C4-2B (cell line): Measurements from ENCODE around the gene NUDT1.

Source experiments
- H3K27ac ChIP-seq: fragments of 450-650 bp; 2 replicates; pipeline ENCODE4 v1.5.1; 2017
- ZFX ChIP-seq: fragments of 450-650 bp; IDR thresholded peaks from 2 replicates; pipeline ENCODE4 v1.6.1; 2017
- TF ChIP-seq, protein P1 (sequence below): fragments of 450-650 bp; conservative IDR thresholded peaks from 2 replicates; pipeline ENCODE4 v1.5.1; 2017; ENCODE audit warnings: mild to moderate bottlenecking

Gene NUDT1

DNA sequence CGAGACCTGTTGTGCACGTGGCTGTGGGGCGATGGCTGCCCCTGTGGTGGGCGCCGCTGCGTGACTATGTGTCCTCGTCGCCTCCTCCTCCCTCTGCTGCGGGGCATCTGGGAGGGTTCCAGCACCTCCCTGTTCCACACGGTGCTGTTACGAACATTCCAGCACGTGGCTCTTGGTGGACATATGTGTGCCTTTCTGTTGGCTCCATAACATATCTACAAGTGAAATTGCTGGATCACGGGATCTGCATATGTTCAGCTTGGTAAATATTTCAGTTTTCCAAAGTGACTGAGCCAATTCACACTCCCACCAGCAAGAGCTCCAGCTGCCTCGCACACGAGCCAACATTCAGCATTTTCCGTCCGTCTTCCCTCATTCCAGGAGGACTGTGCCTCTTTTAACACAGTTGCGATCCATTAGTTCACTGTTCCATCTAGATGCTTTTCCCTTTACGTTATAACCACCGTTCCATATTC lies 47.1 kb downstream of the NUDT1 start:
- no peak for TF ChIP-seq ZFX
- TF ChIP-seq, protein P1, sequence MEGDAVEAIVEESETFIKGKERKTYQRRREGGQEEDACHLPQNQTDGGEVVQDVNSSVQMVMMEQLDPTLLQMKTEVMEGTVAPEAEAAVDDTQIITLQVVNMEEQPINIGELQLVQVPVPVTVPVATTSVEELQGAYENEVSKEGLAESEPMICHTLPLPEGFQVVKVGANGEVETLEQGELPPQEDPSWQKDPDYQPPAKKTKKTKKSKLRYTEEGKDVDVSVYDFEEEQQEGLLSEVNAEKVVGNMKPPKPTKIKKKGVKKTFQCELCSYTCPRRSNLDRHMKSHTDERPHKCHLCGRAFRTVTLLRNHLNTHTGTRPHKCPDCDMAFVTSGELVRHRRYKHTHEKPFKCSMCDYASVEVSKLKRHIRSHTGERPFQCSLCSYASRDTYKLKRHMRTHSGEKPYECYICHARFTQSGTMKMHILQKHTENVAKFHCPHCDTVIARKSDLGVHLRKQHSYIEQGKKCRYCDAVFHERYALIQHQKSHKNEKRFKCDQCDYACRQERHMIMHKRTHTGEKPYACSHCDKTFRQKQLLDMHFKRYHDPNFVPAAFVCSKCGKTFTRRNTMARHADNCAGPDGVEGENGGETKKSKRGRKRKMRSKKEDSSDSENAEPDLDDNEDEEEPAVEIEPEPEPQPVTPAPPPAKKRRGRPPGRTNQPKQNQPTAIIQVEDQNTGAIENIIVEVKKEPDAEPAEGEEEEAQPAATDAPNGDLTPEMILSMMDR, result no peak
- no peak overlapping the region for H3K27ac ChIP-seq

DNA sequence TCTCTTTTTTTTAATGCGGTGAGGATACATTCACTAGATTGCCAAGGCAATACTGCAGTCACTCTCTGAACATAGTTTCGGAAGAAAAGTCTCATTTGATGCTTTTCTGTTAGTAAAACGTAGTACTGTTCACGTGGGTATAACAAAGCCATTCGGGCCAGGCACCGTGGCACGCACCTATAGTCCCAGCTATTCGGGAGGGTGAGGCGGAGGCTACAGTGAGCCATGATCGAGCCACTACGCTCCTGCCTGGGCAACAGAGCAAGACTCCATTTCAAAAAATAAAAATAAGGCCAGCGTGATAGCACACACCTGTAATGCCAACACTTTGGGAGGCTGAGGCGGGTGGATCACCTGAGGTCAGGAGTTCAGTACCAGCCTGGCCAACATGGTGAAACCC lies 47.6 kb downstream of the NUDT1 start:
- no peak for TF ChIP-seq ZFX
- TF ChIP-seq, protein P1, result no peak

DNA sequence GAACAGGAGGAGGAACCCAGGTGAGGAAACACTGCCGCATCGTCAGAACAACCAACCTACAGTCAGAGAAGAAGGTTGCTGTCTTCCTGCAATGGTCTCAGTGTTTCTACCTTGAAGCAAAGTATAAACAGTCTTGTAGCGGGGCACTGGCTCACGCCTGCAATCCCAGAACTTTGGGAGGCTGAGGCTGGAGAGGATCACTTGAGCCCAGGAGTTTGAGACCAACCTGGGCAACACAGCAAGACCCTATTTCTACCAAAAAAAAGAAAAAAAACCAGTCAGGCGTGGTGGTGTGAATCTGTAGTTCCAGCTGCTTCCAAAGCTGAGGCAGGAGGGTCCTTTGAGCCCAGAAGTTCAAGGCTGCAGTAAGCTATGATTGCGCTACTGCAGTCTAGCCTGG lies 48.9 kb downstream of the NUDT1 start:
- H3K27ac ChIP-seq, result no peak overlapping the region
- TF ChIP-seq, protein P1, result no peak
- no peak for TF ChIP-seq ZFX

More for the DNA sequence above, 47.6 kb downstream of the NUDT1 start:
- no peak overlapping the region for H3K27ac ChIP-seq

DNA sequence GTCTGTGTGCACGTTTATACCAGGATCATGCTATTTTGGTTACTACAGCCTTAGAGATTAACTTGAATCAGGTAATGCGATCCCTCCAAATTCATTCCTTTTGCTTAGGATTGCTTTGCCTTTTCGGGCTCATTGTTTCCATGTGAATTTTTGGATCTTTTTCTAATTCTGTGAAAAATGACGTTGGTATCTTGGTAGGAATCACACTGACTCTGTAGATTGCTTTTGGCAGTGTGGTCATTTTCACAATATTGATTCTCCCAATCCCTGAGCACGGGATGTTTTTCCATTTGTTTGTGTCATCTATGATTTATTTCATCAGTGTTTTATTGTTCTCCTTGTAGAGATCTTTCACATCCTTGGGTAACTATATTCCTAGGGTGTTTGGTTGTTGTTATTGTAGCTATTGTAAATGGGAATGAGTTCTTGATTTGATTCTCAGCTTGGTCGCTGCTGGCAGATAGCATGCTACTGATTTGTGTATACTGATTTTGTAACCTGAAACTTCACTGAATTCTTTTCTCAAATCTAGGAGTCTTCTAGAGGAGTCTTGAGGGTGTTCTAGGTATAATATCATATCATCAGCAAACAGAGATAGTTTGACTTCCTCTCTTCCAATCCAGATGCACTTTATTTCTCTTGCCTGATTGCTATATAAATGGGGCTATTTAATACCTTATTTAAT lies 54.1 kb downstream of the NUDT1 start:
- H3K27ac ChIP-seq, result no peak overlapping the region
- no peak for TF ChIP-seq ZFX
- TF ChIP-seq, protein P1, result no peak

DNA sequence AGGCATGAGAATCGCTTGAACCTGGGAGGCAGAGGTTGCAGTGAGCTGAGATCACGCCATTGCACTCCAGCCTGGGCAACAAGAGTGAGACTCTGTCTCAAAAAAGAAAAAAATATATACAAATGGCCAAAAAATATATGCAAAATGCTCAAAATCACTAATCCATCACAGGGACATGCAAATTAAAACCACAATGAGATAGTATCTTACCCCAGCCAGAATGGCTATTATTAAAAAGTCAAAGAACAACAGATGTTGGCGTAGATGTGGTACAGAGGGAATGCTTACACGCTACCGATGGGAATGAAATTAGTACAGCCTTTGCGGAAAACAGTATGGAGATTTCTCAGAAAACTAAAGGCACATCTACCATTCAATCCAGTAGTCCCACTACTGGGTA lies 54.8 kb downstream of the NUDT1 start:
- no peak for TF ChIP-seq ZFX
- TF ChIP-seq, protein P1, result no peak
- no peak overlapping the region for H3K27ac ChIP-seq

DNA sequence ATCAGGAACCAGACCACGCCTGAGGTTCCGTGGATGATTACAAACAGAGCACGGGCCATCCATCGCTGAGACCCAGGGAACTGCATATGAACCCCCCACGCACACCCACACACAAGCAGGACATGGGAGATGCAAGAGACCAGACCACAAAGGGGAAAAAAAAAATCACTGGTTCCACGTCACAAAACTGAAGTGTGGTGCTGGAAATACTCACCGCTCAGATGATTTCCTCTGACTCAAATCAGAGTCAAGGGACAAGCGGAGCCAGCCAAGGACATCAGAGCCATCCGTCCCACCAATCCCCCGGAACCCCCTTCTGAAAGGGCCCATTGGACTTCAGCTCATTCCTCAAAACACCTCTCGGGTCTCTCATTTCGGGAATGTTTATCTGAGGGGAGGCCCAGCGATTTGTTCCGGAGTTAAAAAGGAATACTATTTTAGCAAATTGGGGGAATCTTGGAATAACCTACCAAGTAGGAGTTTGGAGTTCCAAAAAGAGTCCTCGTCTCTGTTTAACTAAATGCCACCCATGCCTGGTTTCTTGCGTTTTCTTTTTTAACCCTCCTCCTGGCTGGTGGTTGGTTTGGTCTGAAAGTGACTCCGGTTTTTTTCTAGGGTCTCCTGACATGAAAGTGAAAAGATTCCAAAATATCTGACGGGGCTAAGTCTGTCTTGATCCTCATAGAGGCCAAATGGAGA lies 57.3 kb downstream of the NUDT1 start:
- no peak overlapping the region for H3K27ac ChIP-seq
- TF ChIP-seq, protein P1, result no peak
- TF ChIP-seq ZFX, result no peak

DNA sequence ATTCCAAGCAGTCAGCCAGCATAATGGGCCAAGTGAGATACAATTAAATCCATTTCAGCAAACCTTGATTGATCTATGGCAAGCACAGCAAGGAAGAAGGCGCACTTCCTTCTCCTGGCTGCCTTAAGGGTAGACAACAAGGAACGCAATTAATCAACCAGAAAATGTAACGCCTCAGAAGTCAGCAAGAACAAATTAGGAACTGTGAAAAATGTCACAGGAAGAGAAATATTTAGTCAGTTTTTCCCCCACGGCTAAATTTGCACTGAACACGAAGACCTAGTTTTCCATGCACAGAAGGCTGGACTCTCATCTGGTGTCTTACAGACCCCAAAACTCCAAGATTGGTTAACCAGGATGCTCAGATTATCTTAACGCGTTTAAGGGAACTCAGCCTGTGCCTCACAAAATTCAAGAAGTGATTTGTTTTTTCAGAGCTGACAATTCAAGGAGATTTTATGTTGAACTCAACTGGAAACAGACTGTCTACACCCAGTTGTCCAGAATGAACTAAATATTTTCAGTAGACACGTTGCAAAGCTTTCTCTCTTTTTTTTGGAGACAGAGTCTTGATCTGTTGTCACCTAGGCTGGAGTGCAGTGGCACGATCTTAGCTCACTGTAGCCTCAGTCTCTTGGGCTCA lies 58.0 kb downstream of the NUDT1 start:
- no peak overlapping the region for H3K27ac ChIP-seq
- TF ChIP-seq, protein P1, result no peak
- no peak for TF ChIP-seq ZFX
